NCI-H345 treated with DMSO at 0.1 percent for 48 hours (cell line): ENCODE data around the gene SPOP.
A peak's percentile ranks its signal among the peaks of the same experiment; 100 is the strongest.
"Not testable (repeated sequence)": the region's sequence is repeated elsewhere in the genome, so short reads cannot be mapped to it uniquely, and the experiment has no call there.

Source experiments
- DNase-seq: peaks from one replicate; lab custom pipeline; 2025; ENCODE audit not compliant: unreplicated experiment; lab: John Stamatoyannopoulos, UW

Gene SPOP

DNA sequence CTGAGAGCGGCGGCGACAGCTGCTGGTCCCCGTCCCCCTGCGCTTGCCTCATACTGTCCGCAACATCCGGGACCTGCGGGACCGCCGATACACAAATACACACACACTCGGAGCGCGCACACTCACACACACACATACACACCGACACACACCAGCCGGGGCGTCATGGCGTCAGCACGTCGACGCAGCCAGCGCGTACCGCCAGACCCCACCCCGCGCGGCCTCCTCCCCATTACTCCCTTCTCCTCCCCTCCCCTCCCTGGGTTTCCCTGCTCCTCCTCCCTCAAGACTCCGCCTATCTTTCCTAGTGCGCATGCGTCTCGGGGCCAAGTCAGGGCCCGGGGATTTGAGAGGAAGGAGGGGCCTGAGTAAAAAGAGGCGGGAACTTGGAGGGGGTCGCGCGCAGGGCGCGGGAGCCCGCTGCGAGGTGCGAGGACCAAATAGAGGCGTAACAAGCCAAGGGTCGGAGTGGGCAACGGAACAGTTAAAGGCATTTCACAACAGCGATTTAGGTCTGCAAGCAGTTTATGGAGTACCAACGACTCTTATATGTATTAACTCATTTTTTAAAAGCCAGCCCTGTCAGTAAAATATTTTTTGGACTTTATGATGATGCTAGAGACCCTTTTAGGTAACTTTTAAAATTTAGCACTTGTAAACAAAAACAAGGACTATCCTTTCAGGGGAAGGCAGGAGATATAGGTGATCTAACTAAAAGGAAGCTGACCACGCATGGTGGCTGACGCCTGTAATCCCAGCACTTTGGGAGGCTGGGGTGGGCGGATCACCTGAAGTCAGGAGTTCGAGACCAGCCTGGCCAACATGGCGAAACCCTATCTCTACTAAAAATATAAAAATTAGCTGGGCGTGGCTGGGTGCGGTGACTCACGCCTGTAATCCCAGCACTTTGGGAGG, at the start of gene SPOP:
Gene SPOP, minus strand, starts transcription at position 165 of the 915 bp plus-strand sequence. CDS start 55,287 bp downstream, outside the sequence.
- DNase-seq, result peak; percentile 97

DNA sequence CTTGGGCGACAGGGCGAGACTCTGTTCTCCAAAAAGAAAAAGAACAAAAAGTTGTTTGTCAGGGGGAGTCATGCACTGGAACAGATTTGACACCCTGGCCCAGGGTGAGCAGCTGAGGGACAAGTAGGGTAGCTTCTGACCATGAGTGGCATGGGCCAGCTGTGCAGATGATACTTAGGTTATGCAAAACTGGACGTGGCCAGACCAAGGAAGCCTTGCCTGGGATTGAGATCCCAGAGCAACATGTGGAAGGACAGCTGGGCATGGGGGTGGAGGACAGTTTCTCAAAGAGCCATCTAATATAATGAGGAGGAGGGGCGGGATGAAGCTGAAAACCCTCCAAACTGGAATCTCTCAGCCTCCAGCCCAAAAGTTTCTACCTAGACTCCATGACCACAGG, 49.5 kb upstream of the SPOP start:
- DNase-seq, result no peak

DNA sequence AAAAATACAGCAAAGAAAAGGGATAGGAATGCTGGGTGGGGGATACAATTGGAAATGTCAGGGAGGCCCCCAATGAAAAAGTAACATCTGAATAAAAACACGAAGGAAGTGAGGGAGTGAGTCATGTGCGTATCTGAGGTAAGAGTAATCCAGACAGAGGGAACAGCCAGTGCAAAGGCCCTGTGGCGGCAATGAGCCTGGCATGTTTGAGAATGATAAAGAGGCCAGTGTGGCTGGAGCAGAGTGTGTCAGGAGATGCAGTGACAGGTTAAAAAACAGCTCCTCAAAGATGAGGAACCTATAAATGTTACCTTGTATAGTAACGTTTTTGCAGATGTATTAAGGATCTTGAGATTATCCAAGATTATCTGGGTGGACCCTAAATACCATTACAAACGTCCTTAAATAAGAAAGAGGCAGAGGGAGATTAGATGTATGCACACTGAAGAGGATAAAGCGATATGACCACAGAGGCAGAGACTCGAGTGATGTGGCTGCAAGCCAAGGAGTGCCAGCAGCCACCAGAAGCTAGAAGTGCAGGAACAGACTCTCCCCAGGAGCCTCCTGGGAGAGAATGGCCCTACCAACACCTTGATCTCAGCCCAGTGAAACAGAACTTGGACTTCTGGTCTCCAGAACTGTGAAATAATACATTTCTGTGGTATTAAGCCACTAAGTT, 47.7 kb upstream of the SPOP start:
- DNase-seq, result no peak

DNA sequence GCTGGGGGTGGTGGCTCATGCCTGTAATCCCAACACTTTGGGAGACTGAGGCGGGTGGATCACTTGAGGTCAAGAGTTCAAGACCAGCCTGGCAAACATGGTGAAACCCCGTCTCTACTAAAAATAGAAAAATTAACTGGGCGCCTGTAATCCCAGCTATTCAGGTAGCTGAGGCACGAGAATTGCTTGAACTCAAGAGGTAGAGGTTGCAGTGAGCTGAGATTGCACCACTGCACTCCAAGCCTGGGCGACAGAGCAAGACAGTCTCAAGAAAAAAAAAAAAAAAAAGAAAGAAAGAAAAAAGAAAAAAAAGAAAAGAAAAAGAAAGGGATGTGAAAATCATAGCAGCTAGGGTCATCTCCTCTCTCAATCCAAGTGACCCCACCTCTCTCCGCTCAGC, 46.7 kb upstream of the SPOP start:
- not testable (repeated sequence) for DNase-seq

DNA sequence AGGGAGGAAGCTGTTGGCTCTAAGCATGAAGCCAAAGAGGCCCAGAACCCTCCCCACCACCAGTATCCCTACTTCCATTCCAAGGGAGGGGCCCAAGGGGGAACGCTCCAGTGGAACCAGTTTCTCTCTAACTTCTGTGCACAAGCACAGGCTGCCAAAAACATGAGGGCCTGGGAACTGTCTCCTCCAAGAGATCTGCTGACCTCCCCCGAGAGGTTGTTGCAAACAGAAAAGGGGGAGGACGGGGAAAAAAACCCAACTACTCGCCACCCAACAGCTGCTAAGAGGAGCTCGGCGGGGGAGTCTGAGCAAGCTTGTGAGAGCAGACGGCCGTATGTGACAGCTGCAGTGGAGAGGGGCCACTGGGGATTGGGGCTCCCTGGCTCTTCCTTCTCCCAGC, 45.5 kb upstream of the SPOP start:
- no peak for DNase-seq

DNA sequence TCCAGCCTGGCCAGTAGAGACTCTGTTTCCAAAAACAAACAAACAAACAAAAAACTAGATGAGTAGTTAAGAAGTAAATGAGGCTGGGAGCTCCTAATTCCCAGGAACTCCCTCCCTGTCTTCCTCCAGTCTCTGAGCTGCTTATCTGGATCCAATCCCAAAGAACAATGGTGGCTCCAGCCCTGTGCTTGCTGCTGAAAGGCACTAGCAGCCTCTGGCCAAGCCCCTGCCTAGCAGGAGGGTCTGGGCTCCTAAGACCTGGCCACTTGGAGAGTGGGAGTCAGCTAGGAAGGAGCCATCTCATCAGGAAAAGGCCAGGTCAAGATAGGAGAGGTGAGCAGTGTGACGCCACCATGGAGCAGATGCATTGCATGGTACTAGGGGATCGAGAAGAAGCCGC, 44.2 kb upstream of the SPOP start:
- DNase-seq, result no peak

DNA sequence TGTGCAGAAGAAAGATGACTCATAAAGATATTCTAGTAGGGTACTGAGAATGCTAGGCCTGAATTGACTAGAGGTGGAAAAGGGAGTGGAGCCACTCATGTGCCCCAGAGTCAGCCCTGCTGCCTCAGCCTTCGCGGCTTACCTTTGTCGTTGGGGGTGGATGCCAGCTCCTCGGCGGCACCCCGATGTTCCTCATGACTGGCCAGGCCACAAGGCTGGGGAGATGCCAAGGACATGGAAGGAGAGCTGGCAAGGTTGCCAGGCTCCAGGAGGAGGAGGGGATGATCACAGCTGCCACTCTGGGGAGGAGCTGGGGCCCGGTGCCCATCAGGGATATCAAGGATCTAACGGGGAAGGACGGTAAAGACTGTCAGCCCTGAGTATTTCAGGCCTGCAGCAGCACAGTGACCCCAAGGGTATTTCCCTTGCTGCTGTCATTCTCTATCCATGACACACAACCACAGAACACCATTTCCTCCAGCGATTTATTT, 39.5 kb upstream of the SPOP start:
- DNase-seq, result no peak

DNA sequence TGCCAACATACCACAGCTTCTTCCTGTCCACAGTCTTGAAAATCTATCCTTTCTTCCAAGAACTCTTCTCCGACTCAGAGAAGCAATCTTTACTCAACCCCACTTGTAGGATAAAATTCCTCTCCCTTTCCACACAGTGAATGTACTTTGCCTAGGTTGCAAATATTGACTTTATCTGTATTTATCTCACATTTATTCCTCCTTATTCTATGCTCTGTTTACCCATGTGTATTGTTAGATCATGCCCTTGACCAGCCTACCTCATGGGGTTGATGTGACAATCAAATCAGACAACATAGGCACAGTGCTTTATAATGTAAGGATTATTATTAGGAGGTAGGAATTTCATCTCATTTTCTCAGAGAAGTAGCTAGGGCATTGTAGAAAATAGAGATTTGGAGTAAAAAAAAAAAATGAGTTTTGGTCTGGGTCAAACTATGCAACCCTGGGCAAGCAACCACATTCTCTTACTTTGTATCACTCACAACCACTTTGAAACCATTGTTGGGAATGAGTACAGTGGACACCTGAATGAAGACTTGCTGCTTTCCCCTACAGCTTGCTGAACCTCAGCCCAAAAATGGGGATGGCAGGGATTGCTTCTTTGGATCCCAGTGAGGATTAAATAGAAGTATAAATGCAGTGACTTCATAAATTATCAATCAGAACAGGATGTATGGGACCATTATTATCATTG, 38.9 kb upstream of the SPOP start:
- DNase-seq, result no peak

DNA sequence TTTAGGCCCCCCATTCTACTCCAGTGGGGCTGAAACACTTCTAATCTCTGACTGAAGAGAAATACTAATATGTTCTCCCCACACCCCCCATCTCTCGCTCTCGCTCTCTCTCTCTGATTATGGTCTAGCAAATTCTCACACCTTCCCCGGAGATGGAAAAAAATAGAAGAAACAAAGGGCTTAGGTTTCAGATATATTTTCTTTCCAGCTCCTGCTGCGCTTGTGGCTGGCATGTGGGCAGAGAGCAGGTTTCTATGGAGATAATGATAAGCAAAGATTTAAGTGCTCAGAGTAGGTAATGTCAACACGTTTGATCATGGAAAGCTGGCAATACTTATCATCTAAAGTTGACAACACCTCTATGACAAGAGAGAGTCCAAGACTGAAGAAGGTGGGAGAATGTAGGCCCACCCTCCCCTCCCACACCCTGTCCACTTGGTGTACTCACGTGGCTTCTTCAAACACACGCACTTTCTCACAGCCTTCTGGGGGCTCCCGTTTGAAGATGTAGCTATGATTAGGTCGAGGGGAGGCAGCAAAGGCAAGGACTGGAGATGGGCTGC, 37.9 kb upstream of the SPOP start:
- no peak for DNase-seq

DNA sequence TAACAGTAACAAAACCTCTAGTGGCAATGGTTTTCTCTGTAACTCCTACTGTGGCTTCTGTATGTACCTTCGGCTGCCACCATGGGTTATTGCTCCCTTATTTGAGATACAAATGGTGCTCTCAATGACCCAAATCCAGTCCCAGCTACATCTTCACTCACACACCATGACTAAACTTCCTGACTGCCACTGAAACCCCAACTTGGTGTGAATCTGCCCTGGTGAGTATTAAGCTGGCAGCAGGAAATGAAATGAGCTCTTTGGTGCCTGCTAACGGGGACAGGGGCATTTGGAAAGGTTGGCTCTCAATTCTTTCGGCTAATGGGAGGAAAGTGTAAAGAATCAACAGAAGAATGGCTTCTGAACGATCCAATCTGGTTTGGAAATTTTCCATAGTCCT, 37.3 kb upstream of the SPOP start:
- no peak for DNase-seq

DNA sequence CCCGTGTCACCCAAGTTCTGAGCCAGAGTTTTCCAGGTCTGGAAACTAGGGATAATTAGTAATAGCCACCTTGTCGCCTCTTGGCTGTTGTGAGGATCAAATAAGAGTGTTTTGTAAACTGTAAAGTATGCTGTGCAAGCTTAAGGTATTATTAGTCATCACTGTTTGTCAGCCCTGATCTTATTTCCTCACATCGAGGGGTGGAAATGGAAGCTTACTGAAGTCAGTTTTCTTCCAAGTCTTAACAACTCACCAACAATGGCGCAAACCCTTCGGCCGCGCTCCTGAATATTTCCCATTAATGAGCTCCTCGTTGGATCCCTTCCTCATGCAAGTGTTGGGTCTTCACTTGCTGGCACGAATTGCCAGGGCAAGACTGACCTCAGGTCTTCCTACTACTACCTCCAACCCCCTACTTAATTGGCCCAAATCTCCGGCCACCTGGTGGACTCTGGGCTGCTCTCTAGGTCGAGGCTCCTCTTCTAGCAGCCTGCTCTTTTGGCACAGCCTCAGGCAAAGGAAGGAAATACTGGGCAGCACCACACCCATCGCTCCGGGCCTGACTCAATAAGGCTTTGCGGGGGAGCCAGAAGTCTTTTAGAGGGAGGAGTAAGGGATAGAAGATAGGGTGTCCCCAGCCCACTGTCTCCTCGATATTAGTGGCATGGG, 30.8 kb upstream of the SPOP start:
- DNase-seq, result no peak

DNA sequence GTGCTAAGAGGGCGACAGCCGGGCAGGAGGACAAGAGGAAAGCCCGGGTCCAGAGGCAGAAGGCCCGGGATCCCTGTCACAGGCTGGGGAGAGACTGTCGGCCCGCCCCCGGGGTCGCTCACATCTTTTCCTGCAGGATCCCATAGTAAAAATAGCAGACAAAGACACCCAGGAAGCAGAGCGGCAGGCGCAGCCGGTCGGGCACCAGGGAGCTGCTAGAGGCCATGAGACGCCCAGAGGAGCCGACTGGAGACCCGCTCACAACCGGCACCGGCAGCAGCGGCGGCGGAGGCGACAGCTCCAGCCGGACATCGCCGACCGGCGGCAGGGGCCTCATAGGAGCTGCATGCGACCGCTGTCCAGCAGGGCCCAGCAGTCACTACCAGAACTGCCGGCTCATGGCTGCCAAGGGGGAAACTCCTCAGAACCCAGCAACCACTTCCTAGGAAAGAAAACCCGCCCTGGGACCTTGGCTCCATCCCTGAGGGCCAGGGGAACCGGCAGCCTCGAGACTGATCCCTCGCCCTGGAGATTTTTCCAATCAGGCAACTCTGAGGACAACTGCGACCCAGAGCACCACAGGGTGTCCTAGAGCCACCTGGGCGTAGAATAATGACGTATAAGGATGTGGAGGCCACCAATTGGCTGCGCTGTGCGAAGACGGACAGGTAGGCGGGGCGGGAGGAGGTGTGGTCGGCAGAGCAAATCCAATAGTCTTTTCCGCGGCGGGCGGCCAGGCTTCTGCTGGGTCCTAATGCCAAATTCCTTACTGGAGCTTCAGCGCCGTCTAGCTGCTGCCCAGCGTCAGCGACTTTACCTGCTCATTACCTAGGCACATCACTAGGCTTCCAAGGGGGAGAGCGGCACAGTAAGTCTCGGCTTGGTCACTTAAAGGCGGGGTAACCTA, 30.0 kb upstream of the SPOP start, which contains the start of gene SLC35B1:
Gene SLC35B1, minus strand, starts transcription at position 357 of the 907 bp plus-strand sequence. Its CDS starts 131 bp downstream, at position 226.
- DNase-seq, result peak; percentile 96

DNA sequence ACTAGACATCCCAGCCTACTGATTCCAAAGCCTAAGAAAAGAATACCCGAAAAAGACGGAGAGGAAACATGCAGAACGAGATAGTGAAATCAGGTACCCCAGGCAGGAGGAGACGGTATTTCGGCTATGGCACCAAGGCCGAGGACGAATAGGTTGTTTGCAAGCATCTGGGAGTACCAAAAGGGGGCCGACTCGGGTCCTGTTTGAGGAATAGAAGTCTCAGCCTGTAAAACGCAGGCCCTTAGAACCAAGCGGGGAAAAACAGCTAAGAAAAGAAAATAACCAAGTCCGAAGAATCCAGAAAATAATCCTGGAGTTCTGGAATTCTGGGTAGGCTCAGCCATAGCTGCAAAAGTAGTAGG, 29.3 kb upstream of the SPOP start:
- no peak for DNase-seq

DNA sequence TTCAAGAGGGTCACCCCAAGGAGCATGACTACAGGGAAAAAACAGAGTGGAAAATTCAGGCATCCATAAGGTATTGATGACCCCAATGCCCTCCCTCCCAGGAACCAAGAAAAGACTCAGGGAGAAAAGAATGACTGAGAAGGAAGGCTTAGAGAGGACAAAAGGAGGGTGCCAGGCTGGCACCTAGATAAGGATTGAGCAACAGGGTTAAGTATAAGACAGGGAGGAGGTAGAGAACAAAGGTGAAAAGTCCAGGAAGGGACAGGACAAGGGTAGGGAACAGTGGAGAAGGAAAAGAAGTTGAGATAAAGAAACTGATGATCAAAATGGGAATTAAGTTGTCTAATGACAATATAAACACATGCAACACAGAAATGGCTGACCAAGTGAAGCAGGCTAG, 27.4 kb upstream of the SPOP start:
- DNase-seq, result no peak

DNA sequence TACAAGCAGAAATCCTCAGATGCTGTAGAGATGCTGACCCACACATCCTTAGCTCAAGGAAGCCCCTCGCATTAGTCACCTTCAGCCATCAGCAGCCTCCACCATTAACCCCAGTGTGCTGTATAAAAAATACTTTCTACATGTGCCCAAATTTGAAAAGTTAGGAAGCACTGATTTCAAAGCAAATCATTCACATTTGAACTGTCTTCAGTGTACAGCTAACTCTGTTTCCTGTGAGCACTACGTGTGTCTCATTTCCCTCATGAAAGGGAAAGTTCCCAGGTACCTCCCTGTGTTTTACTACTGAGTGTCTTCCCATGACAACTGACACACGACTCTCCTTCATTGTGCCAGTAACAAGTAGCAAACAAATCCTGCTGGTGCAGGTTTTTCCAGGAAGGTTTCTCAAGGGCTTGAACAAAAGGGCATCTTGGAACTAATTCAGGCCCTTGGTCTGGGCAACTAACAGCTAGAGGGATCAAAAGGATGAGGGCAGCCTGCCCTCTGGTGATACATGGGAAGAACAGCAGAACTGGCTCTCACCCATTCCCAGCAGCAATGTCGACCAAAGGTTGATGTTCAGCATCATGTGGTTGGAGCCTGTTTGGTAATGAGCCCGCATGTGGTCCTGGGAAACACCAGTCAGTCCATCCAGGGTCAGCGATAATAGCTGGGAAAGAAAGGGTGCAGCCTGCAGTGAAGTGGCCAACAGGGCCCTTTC, 25.8 kb upstream of the SPOP start:
- DNase-seq, result no peak

DNA sequence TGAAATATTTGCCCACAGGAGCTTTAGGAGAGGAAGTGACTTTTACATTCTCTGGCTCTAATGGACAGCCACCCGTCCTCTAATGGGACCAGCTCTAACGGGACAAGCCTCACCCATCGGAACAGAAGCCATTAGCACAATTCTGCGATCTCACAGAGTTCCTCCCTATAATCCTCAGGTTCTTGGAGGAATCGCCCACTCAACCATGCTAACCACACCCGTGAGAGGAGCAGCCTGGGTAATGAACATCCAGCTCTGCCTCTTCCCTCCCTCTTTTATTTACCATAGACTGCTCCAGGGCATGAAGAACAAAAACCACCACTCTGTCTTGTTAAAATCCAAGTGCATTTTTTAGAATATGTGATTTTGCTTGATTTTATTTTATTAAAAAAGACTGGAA, 23.1 kb upstream of the SPOP start:
- no peak for DNase-seq

DNA sequence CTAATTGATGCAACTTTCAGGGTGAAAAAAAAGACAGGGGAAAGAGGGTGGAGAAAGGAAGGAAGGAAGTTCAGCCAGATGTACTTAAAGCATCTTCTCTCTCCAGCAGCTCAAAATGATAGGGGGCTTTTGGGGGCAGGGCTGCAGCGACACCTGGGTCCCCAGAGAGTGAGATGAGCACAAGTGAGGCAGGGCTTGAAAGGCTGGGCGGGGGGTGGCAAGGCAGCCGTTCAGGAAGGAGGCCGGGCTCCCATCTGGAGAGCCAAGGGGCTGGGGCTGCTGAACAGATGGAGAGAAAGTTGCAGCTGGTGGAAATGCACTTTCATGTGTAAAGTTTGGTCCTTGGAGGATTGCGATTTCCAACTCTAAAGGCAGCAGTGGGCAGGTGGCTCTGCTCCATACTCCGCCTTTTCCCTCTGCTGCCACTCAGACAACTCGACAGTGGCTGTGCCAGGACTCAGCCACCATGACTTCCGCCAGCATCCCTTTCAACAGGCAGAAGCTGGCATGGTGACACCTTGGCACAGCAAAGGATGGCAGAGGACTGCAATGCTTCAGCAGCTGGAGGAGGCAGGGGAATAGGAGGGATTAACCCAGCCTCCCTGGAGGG, 22.2 kb upstream of the SPOP start:
- DNase-seq, result no peak

DNA sequence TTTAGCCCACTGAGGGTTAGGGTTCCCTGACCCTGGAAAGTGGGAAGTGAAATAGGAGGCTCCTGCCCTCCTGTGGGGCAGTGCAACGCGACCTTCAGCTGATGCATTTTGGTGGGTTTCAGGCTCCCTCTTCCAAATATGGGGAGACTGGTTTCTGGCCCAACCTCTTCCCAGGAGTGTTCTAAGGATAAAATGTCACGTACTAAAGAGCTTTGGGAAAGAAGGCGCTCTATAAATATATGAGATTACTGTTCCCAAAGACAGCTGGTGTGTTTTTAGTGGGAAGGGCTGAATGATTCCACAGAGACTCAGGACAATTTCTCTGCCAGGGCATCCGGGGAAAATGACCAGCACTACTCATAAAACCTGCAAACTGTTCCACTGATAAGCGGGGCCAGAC, 20.1 kb upstream of the SPOP start:
- no peak for DNase-seq
